ENCODE results near the gene MYT1. TPM values are rescaled to one million over a fixed set of nuclear protein-coding genes. Genes with fewer than 3 reads are reported as not detected.
A peak's percentile ranks its signal among the peaks of the same experiment; 100 is the strongest.

MYT1 gene
- total RNA-seq, 1 experiment from 2014 or later = 2.0 TPM

GRCh38 chr20:64188682-64189529, 24.7 kb downstream of the MYT1 start:
- TF ChIP-seq ZBTB21 (CRISPR knock-in tag; IDR thresholded peaks at IDR 0.05; ENCODE audit: borderline replicate concordance) (no peak), TEAD1 (CRISPR knock-in tag; IDR thresholded peaks at IDR 0.05) (0 out of 2 replicates have a peak, but pooled peaks have one; percentile 13), GRHL2 (CRISPR knock-in tag; IDR thresholded peaks at IDR 0.05; ENCODE audit: insufficient replicate concordance, severe bottlenecking) (no peak)
- peaks cover 3% of the 10 kb centered on the region; the same call in 1 of the 2 replicates for H3K27me3 Mint-ChIP-seq (ENCODE audit: low read depth)
- ATAC-seq (peak; percentile 63), DNase-seq (ENCODE audit: low spot score) (peak; percentile 35)
- peaks cover 4% of the 10 kb centered on the region for H3K9me3 Mint-ChIP-seq
- peak overlapping the region; percentile 40 for H3K4me3 Mint-ChIP-seq
- H3K36me3 Mint-ChIP-seq = peaks cover 5% of the 10 kb centered on the region
- ChIA-PET POLR2A (no interaction called here), CTCF (interaction anchor here (0.7 to 1.4 kb wide), 7 partner anchors 12 to 151 kb away, joined by 3 to 10 read pairs (median 3); no protein-coding TSS in a partner anchor)
- peak overlapping the region; percentile 92 for H3K27ac Mint-ChIP-seq
- H3K4me1 Mint-ChIP-seq = peaks cover 47% of the 10 kb centered on the region

- ATAC-seq (no peak), DNase-seq (ENCODE audit: low spot score) (no peak)
- Mint-ChIP-seq H3K27me3 (ENCODE audit: low read depth) (peaks cover 3% of the 10 kb centered on the region; the same call in 1 of the 2 replicates), H3K27ac (peak overlapping the region; percentile 92), H3K4me3 (peak overlapping the region; percentile 40), H3K4me1 (peaks cover 53% of the 10 kb centered on the region), H3K9me3 (peaks cover 4% of the 10 kb centered on the region), H3K36me3 (peaks cover 5% of the 10 kb centered on the region)
- TF ChIP-seq EMX1 (CRISPR knock-in tag; IDR thresholded peaks at IDR 0.05) (no peak), E2F1 (CRISPR knock-in tag; IDR thresholded peaks at IDR 0.05) (no peak), ZMAT4 (CRISPR knock-in tag; IDR thresholded peaks at IDR 0.05) (no peak), NFYB (CRISPR knock-in tag; conservative IDR thresholded peaks at IDR 0.05; ENCODE audit: low read depth) (no peak), IRF2 (CRISPR knock-in tag; IDR thresholded peaks at IDR 0.05; ENCODE audit: borderline replicate concordance, low read depth) (no peak), CREM (CRISPR knock-in tag; IDR thresholded peaks at IDR 0.05) (no peak), FOXJ3 (CRISPR knock-in tag; IDR thresholded peaks at IDR 0.05; ENCODE audit: borderline replicate concordance) (no peak), AR (CRISPR knock-in tag; IDR thresholded peaks at IDR 0.05) (no peak), ZBTB21 (CRISPR knock-in tag; IDR thresholded peaks at IDR 0.05; ENCODE audit: borderline replicate concordance) (no peak), CREB1 (CRISPR knock-in tag; IDR thresholded peaks at IDR 0.05) (no peak), PRRX2 (CRISPR knock-in tag; IDR thresholded peaks at IDR 0.05) (no peak)
- CTCF ChIA-PET = interaction anchor here (1.4 kb wide), 1 partner anchor 34 kb away, joined by 10 read pairs; no protein-coding TSS in a partner anchor
- POLR2A ChIA-PET = no interaction called here
These were observed 25.3 kb downstream of the MYT1 start for GRCh38 chr20:64189530-64189966.

GRCh38 chr20:64189986-64190385, 25.7 kb downstream of the MYT1 start:
- ATAC-seq = no peak
- Mint-ChIP-seq H3K4me1 (peaks cover 53% of the 10 kb centered on the region), H3K36me3 (peaks cover 5% of the 10 kb centered on the region), H3K27ac (no peak overlapping the region; the same call in 1 of the 2 replicates), H3K4me3 (no peak overlapping the region), H3K27me3 (ENCODE audit: low read depth) (peaks cover 3% of the 10 kb centered on the region; the same call in 1 of the 2 replicates), H3K9me3 (peaks cover 4% of the 10 kb centered on the region)
- ChIA-PET POLR2A (no interaction called here), CTCF (interaction anchor here (1.4 kb wide), 1 partner anchor 34 kb away, joined by 10 read pairs; no protein-coding TSS in a partner anchor)
- no peak for DNase-seq (ENCODE audit: low spot score)
- TF ChIP-seq ZNF121 (CRISPR knock-in tag; IDR thresholded peaks at IDR 0.05) (no peak), AR (CRISPR knock-in tag; IDR thresholded peaks at IDR 0.05) (no peak), ELF4 (CRISPR knock-in tag; IDR thresholded peaks at IDR 0.05; ENCODE audit: low read depth) (no peak), ATF2 (CRISPR knock-in tag; IDR thresholded peaks at IDR 0.05; ENCODE audit: borderline replicate concordance, low read depth) (no peak), ZNF317 (CRISPR knock-in tag; IDR thresholded peaks at IDR 0.05; ENCODE audit: borderline replicate concordance, low read depth) (no peak), JAZF1 (CRISPR knock-in tag; IDR thresholded peaks at IDR 0.05) (no peak), SOX15 (CRISPR knock-in tag; IDR thresholded peaks at IDR 0.05) (no peak), CDX4 (CRISPR knock-in tag; IDR thresholded peaks at IDR 0.05; ENCODE audit: borderline replicate concordance) (no peak), JUN (CRISPR knock-in tag; IDR thresholded peaks at IDR 0.05) (no peak)
